Stimulated activated CD8-positive, alpha-beta memory T cell treated with anti-CD3 and anti-CD28 coated beads, Interleukin-4, amount 100 ng/mL, for 24 hours (primary cell): ENCODE measurements around the gene LRRC41.
A peak's percentile ranks its signal among the peaks of the same experiment; 100 is the strongest.
"Not testable (repeated sequence)": the region's sequence is repeated elsewhere in the genome, so short reads cannot be mapped to it uniquely, and the experiment has no call there.

ENCODE experiments used
- DNase-seq: peaks from one replicate; pipeline ENCODE4 v3.0.0-alpha.2; 2020; ENCODE audit warnings: low read depth

Gene LRRC41

DNA sequence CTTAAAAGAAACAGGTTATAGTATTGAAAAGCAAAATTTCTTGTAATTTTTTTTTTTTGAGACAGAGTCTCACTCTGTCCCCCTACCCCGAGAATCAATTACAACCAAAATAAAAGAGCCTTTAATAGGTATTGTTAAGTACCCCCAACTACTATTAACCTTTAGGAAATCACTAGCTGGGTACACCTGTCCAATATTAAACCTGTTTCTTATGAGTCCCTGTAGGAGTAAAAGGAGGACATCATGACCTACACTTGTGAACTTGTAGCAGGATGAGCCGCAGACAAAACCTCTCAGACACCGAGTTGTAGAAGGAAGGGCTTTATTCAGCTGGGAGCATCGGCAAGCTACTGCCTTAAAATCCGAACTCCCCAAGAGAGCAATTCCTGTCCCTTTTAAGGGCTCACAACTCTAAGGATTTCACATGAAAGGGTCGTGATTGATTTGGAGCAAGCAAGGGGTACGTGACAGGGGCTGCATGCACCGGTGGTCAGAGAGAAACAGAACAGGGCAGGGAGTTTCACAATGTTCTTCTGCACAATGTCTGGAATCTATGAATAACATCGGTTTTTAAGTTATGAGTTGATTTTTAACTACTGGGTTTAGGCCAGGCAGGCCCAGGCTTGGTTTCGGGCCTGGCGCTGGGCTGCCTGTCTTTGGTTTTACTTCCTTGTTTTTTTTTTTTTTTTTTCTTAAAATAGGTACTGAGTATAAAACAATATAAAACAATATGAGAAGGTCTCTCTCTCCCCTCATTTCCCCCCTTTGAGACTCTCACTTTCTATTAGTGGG, 22.1 kb upstream of the LRRC41 start:
- DNase-seq: not testable (repeated sequence)

DNA sequence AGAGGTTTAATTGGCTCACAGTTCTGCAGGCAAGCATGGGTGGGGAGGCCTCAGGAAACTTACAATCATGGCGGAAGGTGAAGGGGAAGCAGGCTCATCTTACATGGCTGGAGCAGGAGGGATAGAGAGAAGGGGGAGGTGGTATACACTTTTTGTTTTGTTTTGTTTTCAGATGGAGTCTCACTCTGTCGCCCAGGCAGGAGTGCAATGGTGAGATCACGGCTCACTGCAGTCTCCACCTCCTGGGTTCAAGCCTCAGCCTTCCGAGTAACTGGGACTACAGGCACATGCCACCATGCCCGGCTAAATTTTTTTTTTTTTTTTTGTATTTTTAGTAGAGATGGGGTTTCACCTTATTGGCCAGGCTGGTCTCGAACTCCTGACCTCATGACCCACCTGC, 18.8 kb upstream of the LRRC41 start:
- DNase-seq: not testable (repeated sequence)

DNA sequence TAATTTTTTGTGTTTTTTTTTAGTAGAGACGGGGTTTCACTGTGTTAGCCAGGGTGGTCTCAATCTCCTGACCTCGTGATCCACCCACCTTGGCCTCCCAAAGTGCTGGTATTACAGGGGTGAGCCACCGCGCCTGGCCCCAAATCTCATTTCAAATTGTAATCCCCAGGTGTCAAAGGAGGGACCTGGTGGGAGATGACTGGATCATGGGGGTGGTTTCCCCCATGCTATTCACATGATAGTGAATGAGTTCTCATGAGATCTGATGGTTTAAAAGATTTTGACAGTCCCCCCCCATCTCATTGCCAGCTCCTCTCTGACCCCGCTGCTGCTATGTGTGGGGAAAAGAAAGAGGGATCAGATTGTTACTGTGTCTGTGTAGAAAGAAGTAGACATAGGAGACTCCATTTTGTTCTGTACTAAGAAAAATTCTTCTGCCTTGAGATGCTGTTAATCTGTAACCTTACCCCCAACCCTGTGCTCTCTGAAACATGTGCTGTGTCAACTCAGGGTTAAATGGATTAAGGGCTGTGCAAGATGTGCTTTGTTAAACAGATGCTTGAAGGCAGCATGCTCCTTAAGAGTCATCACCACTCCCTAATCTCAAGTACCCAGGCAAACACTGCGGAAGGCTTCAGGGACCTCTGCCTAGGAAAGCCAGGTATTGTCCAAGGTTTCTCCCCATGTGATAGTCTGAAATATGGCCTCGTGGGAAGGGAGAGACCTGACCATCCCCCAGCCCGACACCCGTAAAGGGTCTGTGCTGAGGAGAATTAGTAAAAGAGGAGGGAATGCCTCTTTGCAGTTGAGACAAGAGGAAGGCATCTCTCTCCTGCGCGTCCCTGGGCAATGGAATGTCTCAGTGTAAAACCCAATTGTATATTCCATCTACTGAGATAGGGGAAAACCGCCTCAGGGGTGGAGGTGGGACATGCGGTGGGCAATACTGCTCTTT, 16.8 kb upstream of the LRRC41 start:
- DNase-seq: not testable (repeated sequence)

DNA sequence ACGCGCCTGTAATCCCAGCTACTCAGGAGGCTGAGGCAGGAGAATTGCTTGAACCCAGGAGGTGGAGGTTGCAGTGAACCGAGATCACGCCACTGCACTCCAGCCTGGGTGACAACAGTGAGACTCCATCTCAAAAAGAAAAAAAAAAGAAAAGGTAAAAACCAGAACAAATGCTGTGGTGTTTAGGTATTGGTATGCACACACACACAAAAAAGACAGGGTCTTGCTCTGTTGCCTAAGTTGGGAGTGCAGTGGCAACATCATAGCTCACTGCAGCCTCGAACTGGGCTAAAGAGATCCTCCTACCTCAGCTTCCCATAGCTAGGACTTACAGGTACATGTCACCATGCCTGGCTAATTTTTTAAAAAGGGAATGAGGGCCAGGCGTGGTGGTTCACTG, 15.9 kb upstream of the LRRC41 start:
- not testable (repeated sequence) for DNase-seq

DNA sequence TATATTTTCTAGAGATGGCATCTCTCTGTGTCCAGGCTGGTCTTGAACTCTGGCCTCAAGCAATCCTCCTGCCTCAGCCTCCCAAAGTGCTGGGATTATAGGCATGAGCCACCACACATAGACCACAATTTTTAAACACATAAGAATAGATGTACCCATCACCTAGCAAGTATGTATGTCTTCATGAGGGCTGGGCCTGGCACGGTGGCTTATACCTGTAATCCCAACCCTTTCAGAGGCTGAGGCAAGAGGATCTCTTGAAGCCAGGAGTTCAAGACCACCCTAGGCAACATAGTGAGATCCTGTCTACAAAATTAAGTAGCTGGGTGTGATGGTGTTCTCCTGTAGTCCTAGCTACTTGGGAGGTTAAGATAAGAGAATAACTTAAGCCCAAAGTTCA, 13.9 kb upstream of the LRRC41 start:
- DNase-seq: no peak

DNA sequence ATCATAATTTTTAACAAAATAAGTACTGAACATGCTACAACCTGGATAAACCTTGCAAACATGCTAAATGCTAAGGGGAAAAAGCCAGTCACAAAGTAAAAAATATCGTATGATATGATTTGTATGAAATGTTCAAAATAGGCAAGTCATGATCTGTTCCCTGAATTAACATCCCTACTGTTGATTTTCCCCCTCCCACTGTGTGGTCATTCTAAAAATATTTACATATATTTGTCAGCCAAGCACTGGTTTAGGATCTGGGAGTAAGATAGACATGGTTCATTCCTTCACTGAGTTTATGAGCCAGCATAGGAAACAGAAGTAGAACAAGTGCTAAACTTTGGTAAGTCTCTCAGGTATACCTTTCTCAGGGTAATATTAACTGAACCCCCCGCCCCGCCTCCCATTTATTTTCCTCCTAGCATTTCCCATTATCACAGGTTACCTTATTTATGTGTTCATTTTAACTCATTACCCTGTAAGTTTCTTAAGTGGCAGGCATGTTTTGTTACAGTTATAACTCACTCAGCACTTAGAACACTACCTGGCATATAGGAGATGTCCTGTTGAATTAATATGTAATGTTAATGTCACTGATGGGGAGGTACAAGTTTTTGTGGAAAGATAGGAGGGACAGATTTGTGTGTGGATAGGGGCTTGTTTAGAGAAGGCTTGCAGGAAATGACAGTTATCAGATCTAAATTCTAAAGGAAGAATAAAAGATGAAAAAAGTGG, 12.4 kb upstream of the LRRC41 start:
- no peak for DNase-seq

DNA sequence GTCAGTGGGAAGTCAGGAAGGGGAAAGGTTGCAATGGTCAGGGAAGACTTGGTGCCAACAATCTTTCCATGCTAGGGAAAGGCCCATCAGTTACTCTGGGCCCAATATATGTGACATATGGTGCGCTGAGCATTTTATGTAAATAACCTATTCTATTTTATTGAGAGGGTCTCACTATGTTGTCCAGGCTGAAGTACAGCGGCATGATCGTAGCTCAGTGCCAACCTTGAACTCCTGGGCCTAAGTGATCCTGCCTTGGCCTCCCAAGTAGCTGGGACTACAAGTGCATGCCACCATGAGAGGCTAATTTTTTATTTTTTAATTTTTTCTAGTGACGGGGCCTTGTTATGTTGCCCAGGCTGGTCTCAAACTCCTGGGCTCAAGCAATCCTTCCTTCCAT, 6.9 kb upstream of the LRRC41 start:
- no peak for DNase-seq

DNA sequence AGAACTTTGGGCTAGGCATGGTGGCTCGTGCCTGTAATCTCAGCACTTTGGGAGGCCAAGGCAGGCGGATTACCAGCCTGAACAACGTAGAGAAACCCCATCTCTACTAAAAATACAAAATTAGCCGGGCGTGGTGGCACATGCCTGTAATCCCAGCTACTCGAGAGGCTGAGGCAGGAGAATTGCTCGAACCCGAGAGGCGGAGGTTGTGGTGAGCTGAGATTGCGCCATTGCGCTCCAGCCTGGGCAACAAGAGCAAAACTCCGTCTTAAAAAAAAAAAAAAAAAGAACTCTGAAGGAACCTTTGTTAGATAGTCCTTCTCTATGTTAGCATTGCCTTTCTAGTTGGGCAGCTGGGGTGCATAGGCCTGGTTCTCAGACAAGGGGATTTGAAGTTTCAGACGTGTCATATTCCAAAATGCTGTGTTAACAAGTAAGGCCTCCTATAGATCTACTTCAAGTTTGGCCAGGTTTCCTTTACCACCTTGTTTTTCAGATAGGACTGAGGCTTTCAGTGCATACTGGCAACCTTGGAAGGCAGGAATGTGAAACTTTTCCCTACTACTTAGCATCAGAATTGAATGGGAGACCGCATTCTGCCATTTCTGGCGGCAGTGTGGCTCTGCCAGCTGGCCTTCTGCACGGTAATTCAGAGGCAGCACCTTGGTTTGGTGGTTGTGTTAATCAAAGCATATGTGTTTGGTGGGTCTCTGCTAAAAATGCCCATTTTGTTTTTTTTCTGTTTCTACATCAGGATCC, 6.2 kb upstream of the LRRC41 start:
- DNase-seq: no peak

DNA sequence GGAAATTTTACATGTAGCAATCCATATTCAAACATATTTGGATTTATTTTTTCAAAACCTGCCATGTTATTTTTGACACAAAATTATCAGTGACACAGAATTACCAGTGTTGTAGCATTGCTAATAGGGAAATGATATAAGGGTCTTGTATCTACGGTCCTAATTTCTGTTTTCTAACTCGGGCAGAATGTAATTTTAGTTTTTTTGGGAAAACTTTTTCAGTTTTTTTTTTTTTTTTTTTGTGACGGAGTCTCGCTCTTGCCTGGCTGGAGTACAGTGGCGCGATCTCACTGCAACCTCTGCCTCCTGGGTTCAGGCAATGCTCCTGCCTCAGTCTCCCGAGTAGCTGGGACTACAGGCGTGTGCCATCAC, 2.7 kb upstream of the LRRC41 start:
- no peak for DNase-seq

DNA sequence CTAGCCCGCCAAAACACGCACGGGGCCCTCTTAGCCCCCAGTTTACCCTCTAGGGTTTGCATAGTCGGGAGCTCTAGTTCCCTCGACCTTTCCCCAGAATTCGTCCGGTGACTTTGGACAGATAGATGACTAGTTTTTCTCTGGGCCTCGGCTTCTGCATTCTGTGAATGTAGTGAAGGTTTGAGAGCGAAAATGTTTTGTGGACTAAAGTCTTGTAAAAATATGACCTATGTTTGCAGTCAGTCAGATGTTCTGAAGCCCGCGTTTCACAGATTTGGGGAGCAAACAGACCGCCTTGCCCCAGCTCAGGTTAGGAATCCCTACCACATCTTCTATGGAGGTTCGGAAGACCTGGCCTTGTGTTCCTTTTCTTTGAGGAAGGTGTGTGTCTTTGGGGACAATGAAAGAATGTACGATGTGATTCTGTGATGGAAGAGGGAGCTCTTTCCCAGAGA, 483 bp upstream of the LRRC41 start:
- no peak for DNase-seq

DNA sequence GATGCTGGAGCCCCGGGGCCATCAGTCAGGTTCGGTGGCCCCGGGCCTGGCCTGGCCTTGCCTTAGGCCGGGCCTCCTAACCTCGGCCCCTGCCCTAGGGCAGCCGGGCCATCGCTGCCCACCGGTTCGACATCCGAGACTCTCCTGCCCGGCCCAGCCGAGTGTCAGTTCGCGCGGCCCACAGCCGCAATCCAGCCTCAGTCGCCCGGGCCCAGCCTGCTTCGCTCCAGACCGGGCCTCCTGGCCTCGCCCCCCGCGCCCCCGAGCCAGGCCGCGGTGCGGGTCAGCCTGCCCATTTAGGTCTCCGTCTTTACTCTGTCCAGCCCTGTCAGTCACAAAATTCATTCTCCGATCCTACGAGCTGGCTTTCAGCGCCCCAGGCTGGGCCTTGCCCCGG, 777 bp downstream of the LRRC41 start:
- DNase-seq: no peak

DNA sequence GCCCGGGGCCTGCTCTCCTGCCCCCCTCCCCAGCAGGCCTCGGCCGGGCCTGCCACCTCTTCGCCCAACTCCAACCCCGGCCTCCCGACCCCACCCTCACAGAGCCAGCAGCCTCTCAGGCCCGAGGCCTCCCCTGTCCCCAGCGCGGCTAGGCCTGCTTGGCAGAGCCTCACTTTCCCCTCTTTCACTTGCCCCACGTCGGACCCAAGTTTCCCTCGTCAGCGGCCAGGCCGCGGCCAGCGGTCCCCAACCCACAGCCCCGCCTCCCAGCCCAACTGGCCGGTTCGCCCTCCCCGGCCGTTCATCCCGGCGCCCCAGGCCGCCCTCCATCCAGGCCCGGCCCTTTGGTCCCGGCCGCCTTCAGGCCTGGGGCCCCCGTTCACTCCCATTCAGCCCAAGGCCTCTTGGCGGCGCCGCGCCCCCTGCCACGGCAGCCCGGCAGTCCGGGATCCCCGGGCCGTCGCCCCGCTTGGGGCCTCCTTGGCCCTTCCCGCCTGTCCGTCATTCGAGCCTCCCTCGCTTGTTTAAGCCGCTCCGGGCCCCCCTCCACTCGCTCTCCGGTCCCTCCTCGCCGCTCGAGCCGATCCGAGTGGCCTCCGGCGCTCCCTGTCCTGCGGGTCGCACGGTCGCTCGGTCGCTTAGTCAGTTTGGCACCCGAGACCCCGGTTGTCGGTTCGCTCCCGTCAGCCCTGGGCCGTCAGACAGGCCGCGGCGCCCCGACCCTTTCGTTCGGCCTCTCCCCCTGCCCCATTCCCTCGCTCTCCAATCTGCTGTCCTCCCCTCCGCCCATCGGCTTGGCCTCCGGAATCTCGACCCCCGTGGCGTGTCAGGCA, 1.4 kb downstream of the LRRC41 start:
- DNase-seq: peak; percentile 42

DNA sequence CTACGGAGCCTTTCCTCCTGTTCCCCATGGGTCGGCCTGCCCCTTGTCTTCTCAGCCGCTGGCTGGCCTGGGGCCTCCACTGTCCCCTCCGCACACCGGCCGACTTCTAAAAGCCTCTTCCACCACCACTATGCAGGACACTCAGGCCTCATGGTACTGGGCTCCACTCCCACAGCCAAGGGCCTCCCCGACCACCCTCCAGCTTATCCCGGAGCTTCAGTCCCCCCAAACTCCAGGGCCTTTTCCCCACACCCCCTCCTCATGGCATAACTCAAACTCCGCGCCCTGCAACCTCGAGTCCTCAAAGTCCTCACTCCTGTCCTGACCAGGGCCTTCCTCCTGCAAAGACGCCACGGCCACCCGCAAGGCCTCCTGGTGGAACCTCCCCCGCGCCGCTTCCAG, 2.0 kb downstream of the LRRC41 start:
- no peak for DNase-seq

DNA sequence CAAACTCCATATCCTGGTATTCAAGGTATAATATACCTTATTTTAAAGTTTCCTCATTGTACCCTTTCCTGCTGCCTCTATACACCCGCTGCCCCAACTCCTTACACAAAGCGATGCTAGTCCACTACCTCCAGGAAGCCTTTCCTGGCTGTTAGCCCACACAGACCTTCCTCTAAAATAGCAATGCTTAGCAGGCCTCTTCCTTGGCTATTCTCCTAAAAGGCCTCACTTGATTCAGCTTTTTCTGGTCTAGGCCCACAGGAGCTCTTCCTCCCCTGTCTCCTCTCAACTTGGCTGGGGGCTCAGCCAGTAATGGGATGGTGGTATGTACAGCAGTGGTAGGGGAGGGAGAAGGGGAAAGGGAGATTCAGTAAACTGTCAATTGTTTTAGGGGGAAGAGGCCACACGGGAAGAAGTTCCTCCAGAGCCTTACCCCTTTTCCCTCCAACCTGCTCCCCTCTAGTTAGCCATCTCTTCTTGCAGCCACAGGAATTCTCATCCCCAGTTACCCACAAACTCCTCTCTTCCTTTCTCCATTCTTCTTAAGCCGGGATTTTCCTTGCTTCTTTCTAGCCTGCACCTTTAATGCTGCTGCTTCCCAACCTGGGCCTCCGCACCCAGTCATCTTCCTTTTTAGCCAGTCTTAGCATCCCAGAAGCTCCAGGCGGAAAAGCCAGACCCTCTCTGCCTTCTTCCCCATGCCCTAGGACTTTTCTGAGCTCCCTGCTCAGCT, 2.6 kb downstream of the LRRC41 start:
- DNase-seq: no peak

DNA sequence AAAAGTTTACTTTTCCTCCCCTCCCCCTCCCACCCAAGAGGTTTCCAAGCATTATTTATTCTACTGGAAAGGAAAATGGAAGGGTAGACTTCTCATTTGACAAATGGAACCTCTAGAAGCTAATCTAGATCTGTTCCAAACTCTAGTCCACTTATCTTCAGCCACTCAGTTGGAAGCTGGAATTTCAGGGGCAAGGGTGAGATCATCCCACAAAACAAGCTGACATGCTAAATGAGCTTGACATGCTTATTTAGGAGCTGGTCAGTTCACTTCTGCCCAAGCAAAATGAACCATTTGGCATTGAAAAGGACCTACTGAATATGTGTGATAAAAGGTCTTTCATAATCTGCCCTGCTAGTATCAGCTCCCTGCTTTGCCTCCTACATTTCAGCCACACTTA, 5.0 kb downstream of the LRRC41 start:
- no peak for DNase-seq

DNA sequence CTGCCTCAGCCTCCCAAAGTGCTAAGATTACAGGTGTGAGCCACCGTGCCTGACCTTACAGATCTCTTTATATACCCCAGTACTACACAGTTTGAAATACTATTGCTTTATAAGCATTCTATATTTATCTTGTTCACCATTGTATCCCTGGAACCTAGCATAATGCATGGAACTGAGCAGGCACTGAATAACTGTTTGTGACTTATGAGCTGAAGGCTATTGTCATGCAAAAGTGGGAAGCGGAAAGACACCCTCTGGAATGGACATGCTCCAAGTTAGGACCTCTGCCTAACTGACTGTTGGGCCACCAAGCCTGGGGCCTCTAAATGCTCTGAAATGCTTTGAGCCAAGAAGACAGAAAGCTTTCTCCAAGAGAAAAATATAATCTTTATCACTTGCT, 8.1 kb downstream of the LRRC41 start:
- DNase-seq: no peak

DNA sequence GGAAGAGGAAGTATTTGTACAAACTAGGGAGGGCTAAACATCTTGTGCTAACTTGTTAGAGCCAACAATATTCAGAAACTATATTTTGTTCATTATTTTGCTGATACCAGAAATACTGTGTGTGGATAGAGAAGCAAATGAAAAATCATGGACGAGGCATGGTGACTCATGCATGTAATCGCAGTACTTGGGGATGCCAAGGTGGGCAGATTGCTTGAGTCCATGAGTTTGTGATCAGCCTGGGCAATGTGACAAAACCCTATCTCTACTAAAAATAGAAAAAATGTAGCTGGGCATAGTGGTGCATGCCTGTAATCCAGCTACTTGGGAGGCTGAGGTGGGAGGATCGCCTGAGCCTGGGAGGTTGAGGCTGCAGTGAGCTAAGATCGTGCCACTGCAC, 13.4 kb downstream of the LRRC41 start:
- no peak for DNase-seq

DNA sequence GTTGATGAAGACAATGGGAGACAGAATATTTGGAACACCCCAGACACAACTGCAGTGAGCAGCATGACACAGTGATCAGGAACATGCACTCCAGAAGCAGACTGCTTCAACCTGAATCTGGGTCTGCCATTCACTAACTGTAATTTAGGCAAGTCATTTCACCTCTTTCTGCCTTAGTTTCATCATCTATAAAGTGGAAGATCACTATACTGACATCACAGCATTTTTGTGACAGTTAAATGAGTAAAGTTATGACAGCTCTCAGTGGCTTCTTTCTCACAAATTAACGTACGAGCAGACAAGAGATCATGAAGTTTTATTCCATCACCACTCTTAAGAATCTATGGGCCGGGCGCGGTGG, 14.3 kb downstream of the LRRC41 start:
- DNase-seq: no peak

DNA sequence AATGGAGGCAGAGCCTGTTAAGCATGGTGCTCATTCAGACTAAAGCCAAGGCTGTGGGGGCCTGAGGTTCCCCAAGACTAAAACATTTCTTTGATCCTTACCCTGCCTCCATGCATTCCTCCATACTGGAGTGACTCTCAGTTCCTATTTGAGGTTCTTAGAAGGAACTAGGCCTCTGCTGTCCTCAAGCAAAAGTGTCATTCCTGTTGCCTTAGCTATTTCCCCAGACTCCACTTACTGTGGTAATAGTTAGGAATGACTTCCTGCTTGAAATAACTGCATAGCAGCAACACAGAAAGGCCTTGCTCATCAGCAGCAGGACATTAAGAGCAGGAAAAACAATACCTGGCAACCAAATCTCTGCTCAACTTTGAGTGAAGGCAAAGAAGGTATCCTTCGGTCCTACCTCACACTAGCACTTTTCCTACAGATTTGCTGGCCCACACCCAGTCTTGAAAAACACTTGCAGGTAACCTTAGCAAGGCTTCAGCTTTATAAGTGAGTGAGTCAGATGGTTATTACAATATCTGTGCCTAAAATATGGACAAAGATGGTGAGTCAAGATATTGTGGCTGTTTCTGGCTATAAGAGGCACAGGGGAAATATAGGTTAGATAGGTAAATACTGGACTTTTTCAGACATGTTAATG, 14.8 kb downstream of the LRRC41 start:
- DNase-seq: no peak
